Measurements from ENCODE around the gene ZNF827.

The ZNF827 gene

DNA sequence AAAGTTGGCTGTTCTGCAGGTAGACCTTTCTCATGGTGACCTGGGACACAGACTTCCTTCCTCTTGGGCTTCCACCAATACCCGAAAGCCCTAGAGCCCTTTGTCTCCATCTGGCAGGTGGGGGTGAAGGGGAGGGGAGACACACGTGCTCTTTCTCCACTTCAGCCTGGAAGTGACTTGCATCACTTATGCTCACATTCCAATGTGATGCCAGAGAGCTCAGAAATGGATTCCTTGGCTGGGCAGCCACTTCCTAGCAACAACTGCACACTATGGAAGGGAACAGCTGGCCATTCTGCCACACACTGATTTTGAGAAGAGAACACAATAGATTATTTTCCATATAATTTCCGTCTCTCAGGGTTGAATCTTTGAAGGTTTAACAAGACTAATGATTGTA lies 222.4 kb downstream of the ZNF827 start (continued):
- TF ChIP-seq CSRNP3 (CRISPR knock-in tag; IDR thresholded peaks at IDR 0.05): no peak
- TF ChIP-seq SNAI2 (CRISPR knock-in tag; IDR thresholded peaks at IDR 0.05): no peak
- TF ChIP-seq ISL1 (CRISPR knock-in tag; IDR thresholded peaks at IDR 0.05): no peak
- TF ChIP-seq ZNF565 (CRISPR knock-in tag; conservative IDR thresholded peaks at IDR 0.05; ENCODE audit: low read depth): no peak
- no peak for TF ChIP-seq OSR1 (CRISPR knock-in tag; IDR thresholded peaks at IDR 0.05)
- TF ChIP-seq ZFP30 (CRISPR knock-in tag; IDR thresholded peaks at IDR 0.05): no peak
- no peak for TF ChIP-seq ARNTL (CRISPR knock-in tag; IDR thresholded peaks at IDR 0.05; ENCODE audit: borderline replicate concordance, low read depth)
- TF ChIP-seq GLIS3 (CRISPR knock-in tag; IDR thresholded peaks at IDR 0.05): no peak
- TF ChIP-seq CSDC2 (CRISPR knock-in tag; IDR thresholded peaks at IDR 0.05): no peak

DNA sequence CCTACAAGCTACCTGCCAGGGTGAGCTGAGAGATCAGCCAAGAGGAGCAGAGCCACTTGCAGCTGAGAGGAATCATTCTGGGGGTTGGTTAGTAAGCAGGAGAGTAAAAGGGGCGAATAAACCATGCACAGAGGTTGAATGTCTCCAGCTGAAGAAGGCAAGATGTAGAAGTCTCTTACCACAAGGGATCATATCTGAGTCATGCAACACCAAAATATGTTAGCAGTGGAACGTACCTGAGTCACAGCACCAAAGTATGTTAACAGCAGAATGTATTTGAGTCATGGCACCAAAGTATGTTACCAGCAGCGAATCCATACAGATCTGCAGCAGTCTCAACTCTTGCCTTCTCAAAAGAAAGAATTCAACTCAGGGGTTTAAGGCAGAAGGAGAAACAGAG lies 228.8 kb downstream of the ZNF827 start:
- ATAC-seq: peak; percentile 94
- TF ChIP-seq POU6F1 (CRISPR knock-in tag; IDR thresholded peaks at IDR 0.05; ENCODE audit: borderline replicate concordance, low read depth) (no peak), CSRNP3 (CRISPR knock-in tag; IDR thresholded peaks at IDR 0.05) (no peak), ZC3H10 (CRISPR knock-in tag; IDR thresholded peaks at IDR 0.05) (no peak), ZNF565 (CRISPR knock-in tag; conservative IDR thresholded peaks at IDR 0.05; ENCODE audit: low read depth) (no peak), ISL1 (CRISPR knock-in tag; IDR thresholded peaks at IDR 0.05) (no peak), ZNF8 (CRISPR knock-in tag; IDR thresholded peaks at IDR 0.05) (no peak)

- TF ChIP-seq, protein P1, sequence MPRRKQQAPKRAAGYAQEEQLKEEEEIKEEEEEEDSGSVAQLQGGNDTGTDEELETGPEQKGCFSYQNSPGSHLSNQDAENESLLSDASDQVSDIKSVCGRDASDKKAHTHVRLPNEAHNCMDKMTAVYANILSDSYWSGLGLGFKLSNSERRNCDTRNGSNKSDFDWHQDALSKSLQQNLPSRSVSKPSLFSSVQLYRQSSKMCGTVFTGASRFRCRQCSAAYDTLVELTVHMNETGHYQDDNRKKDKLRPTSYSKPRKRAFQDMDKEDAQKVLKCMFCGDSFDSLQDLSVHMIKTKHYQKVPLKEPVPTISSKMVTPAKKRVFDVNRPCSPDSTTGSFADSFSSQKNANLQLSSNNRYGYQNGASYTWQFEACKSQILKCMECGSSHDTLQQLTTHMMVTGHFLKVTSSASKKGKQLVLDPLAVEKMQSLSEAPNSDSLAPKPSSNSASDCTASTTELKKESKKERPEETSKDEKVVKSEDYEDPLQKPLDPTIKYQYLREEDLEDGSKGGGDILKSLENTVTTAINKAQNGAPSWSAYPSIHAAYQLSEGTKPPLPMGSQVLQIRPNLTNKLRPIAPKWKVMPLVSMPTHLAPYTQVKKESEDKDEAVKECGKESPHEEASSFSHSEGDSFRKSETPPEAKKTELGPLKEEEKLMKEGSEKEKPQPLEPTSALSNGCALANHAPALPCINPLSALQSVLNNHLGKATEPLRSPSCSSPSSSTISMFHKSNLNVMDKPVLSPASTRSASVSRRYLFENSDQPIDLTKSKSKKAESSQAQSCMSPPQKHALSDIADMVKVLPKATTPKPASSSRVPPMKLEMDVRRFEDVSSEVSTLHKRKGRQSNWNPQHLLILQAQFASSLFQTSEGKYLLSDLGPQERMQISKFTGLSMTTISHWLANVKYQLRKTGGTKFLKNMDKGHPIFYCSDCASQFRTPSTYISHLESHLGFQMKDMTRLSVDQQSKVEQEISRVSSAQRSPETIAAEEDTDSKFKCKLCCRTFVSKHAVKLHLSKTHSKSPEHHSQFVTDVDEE (CRISPR knock-in tag; IDR thresholded peaks at IDR 0.05): no peak
- TF ChIP-seq ZC3H10 (CRISPR knock-in tag; IDR thresholded peaks at IDR 0.05) (no peak), ARNTL (CRISPR knock-in tag; IDR thresholded peaks at IDR 0.05; ENCODE audit: borderline replicate concordance, low read depth) (no peak), SNAI2 (CRISPR knock-in tag; IDR thresholded peaks at IDR 0.05) (no peak), ZNF70 (CRISPR knock-in tag; IDR thresholded peaks at IDR 0.05) (no peak), TCF4 (CRISPR knock-in tag; IDR thresholded peaks at IDR 0.05; ENCODE audit: borderline replicate concordance) (no peak), ZFP30 (CRISPR knock-in tag; IDR thresholded peaks at IDR 0.05) (no peak), ESRRG (CRISPR knock-in tag; IDR thresholded peaks at IDR 0.05) (no peak), TOX (CRISPR knock-in tag; IDR thresholded peaks at IDR 0.05; ENCODE audit: borderline replicate concordance) (no peak), ZFP3 (CRISPR knock-in tag; IDR thresholded peaks at IDR 0.05) (no peak), CSDC2 (CRISPR knock-in tag; IDR thresholded peaks at IDR 0.05) (no peak), RARB (CRISPR knock-in tag; IDR thresholded peaks at IDR 0.05) (no peak), OSR1 (CRISPR knock-in tag; IDR thresholded peaks at IDR 0.05) (no peak), ZNF8 (CRISPR knock-in tag; IDR thresholded peaks at IDR 0.05) (no peak), ZNF565 (CRISPR knock-in tag; conservative IDR thresholded peaks at IDR 0.05; ENCODE audit: low read depth) (no peak), POU6F1 (CRISPR knock-in tag; IDR thresholded peaks at IDR 0.05; ENCODE audit: borderline replicate concordance, low read depth) (no peak), CSRNP3 (CRISPR knock-in tag; IDR thresholded peaks at IDR 0.05) (no peak), PPARA (CRISPR knock-in tag; IDR thresholded peaks at IDR 0.05; ENCODE audit: borderline replicate concordance) (no peak)
- TF ChIP-seq, protein P2, sequence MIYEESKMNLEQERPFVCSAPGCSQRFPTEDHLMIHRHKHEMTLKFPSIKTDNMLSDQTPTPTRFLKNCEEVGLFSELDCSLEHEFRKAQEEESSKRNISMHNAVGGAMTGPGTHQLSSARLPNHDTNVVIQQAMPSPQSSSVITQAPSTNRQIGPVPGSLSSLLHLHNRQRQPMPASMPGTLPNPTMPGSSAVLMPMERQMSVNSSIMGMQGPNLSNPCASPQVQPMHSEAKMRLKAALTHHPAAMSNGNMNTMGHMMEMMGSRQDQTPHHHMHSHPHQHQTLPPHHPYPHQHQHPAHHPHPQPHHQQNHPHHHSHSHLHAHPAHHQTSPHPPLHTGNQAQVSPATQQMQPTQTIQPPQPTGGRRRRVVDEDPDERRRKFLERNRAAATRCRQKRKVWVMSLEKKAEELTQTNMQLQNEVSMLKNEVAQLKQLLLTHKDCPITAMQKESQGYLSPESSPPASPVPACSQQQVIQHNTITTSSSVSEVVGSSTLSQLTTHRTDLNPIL (CRISPR knock-in tag; IDR thresholded peaks at IDR 0.05; ENCODE audit: low read depth): no peak
- TF ChIP-seq, protein P3, sequence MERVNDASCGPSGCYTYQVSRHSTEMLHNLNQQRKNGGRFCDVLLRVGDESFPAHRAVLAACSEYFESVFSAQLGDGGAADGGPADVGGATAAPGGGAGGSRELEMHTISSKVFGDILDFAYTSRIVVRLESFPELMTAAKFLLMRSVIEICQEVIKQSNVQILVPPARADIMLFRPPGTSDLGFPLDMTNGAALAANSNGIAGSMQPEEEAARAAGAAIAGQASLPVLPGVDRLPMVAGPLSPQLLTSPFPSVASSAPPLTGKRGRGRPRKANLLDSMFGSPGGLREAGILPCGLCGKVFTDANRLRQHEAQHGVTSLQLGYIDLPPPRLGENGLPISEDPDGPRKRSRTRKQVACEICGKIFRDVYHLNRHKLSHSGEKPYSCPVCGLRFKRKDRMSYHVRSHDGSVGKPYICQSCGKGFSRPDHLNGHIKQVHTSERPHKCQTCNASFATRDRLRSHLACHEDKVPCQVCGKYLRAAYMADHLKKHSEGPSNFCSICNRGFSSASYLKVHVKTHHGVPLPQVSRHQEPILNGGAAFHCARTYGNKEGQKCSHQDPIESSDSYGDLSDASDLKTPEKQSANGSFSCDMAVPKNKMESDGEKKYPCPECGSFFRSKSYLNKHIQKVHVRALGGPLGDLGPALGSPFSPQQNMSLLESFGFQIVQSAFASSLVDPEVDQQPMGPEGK (CRISPR knock-in tag; IDR thresholded peaks at IDR 0.05; ENCODE audit: borderline replicate concordance): no peak
- no peak for ATAC-seq
Observed at GRCh38 chr4:145709336-145709735, 229.3 kb downstream of the ZNF827 start.
